ENCODE measurements around the gene TUBG1.

DNA sequence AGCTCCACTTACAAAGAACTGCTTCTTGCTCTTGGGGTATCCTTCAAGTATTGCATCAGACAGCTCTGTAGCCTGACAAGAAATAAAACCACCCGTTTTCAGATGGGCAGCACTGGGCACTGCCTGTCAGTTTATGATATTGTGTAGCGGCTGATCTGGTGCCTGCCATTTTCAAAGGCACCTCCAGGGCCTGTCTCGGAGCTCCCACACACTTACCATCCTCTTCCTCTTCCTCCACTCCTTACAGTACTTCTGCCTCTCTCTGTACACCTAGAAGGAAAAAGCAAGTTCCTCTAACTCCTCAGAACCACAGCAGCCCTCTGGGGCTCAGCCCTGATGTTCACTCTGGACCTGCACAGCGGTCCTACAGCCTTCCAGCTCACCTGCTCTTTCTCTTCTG lies 36.4 kb upstream of the TUBG1 start:
- TF ChIP-seq CTCF (IDR thresholded peaks at IDR 0.05), result no peak
- TF ChIP-seq POLR2AphosphoS5 (IDR thresholded peaks at IDR 0.05), result no peak

Data from upper lobe of left lung (tissue), 4 donors.